Endometrial microvascular endothelial cells (primary cell): ENCODE data around the gene BRWD1. TPM values are rescaled to one million over a fixed set of nuclear protein-coding genes. Genes with fewer than 3 reads are reported as not detected.
"Not testable (repeated sequence)": the region's sequence is repeated elsewhere in the genome, so short reads cannot be mapped to it uniquely, and the experiment has no call there.

Experiments
- in situ Hi-C: cut with HindIII; loops from 2 replicates; pipeline ENCODE4 v1.10.0; 2017; ENCODE audit warnings: low sequenced_read_pairs, low pct_unique_long_range_greater_than_20kb; ENCODE audit errors: inconsistent ontology term
- total RNA-seq: library from RNA; depleted of rRNA; stranded (reverse); fragments of >200 nt; gene quantifications from one replicate; pipeline ENCODE4 v1.2.3, GENCODE V29; 2015; ENCODE audit errors: inconsistent ontology term

Gene BRWD1
- total RNA-seq, 1 donor from 2014 or later = 9.5 TPM

DNA sequence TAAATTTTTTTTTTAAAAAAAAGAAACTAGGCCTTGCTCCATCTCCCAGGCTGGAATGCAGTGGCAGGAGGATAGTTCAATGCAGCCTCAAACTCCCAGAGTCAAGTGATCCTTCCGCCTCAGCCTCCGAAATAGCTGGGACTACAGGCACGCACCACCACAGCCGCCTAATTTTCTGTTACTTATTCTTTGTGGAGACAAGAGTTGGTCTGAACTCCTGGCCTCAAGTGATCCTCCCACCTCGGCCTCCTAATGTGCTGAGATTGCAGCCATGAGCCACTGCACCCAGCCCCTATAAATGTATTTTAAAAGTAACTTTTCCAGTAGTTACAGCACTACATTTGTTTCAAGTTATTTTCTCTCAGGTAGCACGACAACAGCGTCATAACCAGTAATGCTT, 2.3 kb downstream of the BRWD1 start:
- in situ Hi-C loops = no loop called here

DNA sequence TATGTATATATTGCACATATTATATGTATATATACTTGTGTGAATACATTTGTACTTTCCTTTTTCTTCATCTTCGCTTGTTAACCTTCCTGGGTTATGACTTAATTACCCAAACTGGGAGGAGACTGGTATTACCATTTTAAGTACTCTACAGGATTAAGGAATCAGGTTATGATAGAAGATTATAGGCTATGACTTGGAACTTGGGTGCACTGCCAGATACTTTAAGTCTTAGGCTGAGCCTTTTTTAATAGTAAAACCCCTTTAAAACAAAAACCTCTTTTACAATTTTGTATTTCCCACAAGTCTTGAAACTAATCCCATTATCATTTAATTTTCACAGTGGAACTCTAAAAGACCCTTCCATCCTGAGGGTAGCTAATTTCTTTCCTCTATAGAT, 6.0 kb downstream of the BRWD1 start:
- in situ Hi-C loops = no loop called here

DNA sequence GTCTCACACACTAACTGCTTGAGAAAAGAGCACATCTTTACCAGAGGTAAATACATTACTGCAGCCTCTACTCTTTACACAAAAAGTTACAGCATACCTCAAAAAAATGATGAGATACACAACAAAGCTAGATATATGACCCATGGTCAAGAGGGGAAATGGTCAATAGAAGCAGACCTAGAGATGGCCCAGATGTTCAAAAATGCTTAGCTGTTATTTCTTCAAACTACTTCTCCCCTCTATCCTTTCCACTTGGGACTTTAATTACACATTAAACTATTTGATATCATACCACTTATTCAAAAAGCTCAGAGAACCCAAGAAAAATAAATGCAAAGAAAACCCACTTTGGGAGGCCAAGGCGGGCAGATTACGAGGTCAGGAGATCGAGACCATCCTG, 12.8 kb downstream of the BRWD1 start:
- in situ Hi-C loops = no loop called here

- in situ Hi-C loops = no loop called here
Measured at GRCh38 chr21:39296891-39297290, 16.5 kb downstream of the BRWD1 start.

- in situ Hi-C loops = no loop called here
Measured at GRCh38 chr21:39288987-39289386, 24.4 kb downstream of the BRWD1 start.

- in situ Hi-C loops = no loop called here
Measured at GRCh38 chr21:39282911-39283310, 30.5 kb downstream of the BRWD1 start.

GRCh38 chr21:39281853-39282252, 31.6 kb downstream of the BRWD1 start:
- in situ Hi-C loops = no loop called here

DNA sequence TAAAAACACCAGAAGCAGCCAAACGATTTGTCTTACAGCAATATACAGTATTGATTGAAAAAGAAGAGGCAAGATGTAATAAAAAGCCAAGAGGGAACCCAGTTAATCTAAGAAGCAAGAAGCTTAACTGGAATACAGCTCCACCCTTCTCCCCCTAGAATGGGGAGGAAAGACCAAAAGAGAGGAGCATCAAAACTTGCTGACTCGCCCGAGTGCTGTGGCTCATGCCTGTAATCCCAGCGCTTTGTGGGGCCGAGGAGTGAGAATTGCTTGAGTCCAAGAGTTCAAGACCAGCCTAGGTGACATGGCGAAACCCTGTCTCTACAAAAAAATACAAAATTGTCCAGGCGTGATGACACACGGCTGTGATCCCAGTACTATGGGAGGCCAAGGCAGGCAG, 32.2 kb downstream of the BRWD1 start:
- in situ Hi-C loops = no loop called here

DNA sequence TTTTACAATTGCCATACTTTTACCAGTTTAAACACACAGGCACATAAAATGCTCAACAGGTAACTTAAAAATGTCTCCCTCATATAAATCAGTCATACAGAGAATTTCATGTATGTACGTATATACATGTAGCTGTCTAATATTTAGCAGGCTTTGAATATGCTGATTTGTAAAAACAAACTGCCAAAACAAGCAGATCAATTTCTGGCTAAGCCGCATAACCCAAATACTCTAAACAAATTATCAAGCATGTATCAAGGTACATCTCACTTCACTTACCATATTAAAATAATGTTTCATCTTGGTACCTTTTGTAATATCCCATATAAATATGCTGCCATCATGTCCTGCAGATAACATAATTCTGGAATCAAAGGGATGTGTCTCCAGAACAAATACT, 43.8 kb downstream of the BRWD1 start:
- in situ Hi-C loops = no loop called here

- in situ Hi-C loops = no loop called here
Measured at GRCh38 chr21:39265603-39266002, 47.8 kb downstream of the BRWD1 start.

- in situ Hi-C loops = no loop called here
Measured at GRCh38 chr21:39263372-39263771, 50.1 kb downstream of the BRWD1 start.

DNA sequence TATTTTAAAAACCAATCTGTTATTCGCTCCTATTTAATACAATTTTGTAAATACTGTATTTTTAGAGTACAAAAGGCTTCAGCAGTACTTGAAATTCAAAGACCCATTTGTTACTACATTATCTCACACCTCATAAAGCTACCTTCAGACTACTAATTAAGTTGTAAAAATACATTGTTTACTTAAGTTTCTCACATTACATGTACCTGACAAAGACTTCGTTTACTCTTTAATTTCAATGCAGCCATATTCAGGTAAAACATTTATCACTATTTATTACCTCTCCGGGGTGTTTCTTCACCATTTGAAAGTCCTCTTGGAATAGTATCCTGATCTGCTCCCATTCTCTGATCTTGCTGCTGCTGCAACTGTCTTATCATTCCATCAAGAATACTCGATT, 55.2 kb downstream of the BRWD1 start:
- in situ Hi-C loops = no loop called here

- in situ Hi-C loops = no loop called here
Measured at GRCh38 chr21:39251326-39251725, 62.1 kb downstream of the BRWD1 start.

GRCh38 chr21:39238275-39238674, 75.2 kb downstream of the BRWD1 start:
- in situ Hi-C loops = no loop called here

- in situ Hi-C loops = no loop called here
Measured at GRCh38 chr21:39232861-39233291, 80.6 kb downstream of the BRWD1 start.

GRCh38 chr21:39224930-39225329, 88.5 kb downstream of the BRWD1 start:
- in situ Hi-C loops = no loop called here

- in situ Hi-C loops = no loop called here
Measured at GRCh38 chr21:39221997-39222486, 91.4 kb downstream of the BRWD1 start.

DNA sequence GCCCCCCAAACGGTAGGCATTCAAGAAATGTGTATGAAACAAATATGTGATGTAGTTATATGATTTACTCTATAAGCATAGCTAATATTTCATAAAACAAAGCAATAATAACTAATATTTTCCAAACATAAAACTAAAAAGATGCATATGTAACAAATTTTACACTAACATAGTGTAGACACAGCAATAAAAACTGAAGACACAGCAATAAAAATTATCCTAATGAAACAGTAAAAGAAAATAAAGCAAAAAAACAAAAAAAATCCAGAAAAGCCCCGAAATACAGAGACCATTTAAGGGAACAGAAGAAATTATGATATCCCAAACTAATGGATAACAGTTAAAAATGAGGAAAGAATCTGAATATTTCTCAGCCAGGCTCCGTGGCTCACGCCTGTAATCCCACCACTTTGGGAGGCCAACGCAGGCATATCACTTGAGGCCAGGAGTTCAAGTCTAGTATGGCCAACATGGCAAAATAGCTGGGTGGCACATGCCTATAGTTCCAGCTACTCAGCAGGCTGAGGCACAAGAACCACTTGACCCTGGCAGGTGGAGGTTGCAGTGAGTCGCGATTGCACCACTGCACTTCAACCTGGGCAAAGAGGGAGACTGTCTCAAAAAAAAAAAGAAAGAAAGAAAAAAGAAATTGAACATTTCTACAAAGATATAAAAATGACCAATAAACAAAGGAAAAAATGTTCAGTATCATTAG, 92.0 kb downstream of the BRWD1 start:
- in situ Hi-C loops = no loop called here

GRCh38 chr21:39220875-39221274, 92.6 kb downstream of the BRWD1 start:
- in situ Hi-C loops = not testable (repeated sequence)

GRCh38 chr21:39220150-39220549, 93.3 kb downstream of the BRWD1 start:
- in situ Hi-C loops = no loop called here

GRCh38 chr21:39218082-39218409, 95.4 kb downstream of the BRWD1 start:
- in situ Hi-C loops = no loop called here
